A549 (cell line): Measurements from ENCODE around the gene RNASE12. TPM values are rescaled to one million over a fixed set of nuclear protein-coding genes. Genes with fewer than 3 reads are reported as not detected.

Experiments used
- ATAC-seq, 2 experiments: fragments of 200-7000 bp in 1 of 2; fragments of >200 bp in 1 of 2; cut with Nextera tagmentation in 1 of 2; cut with Tn5 transposase in 1 of 2; 3 replicates each; pipeline versions ENCODE4 v1.8.0 to v1.9.1; 2018 to 2020; ENCODE audit warnings: mild to moderate bottlenecking in 1 of 2, moderate library complexity in 1 of 2
- CTCF ChIA-PET: fragments of 300-600 bp; sonication (Branson Sonifier 250); formaldehyde crosslinking; extraction: SDS; loops from one replicate; lab custom pipeline; 2021; ENCODE audit warnings: antibody characterized with exemption, inconsistent platforms; lab: Yijun Ruan, JAX
- POLR2A ChIA-PET: fragments of 350-600 bp; formaldehyde crosslinking; extraction: SDS; loops from one replicate; lab custom pipeline; 2021; ENCODE audit warnings: antibody characterized with exemption, inconsistent platforms; lab: Yijun Ruan, JAX
- DNase-seq, 2 experiments: peaks; one replicate each; pipeline versions ENCODE4 v3.0.0 to v3.0.0-alpha.2; 2011 to 2016; ENCODE audit warnings: low read depth in 1 of 2, low spot score in 1 of 2
- FAIRE-seq: peaks from 2 replicates; lab custom pipeline; 2011; peaks lifted over from hg19 to GRCh38; lab: Jason Lieb, UNC
- H3K27ac ChIP-seq, 2 experiments: fragments of >200 bp; sonication (Bioruptor Twin); formaldehyde crosslinking; 3 replicates each; pipeline ENCODE4 v1.5.1; 2016 to 2017
- H3K4me1 ChIP-seq: fragments of >200 bp; sonication (Bioruptor Twin); formaldehyde crosslinking; 3 replicates; pipeline ENCODE4 v1.6.1; 2016
- H3K4me2 ChIP-seq: fragments of >200 bp; sonication (Bioruptor Twin); formaldehyde crosslinking; 3 replicates; pipeline ENCODE4 v1.6.1; 2016
- H3K4me3 ChIP-seq: fragments of >200 bp; sonication (Bioruptor Twin); formaldehyde crosslinking; 3 replicates; pipeline ENCODE4 v1.5.1; 2016
- H3K9me3 ChIP-seq: fragments of >200 bp; sonication (Bioruptor Twin); formaldehyde crosslinking; 3 replicates; pipeline ENCODE4 v1.6.1; 2016
- CBX2 ChIP-seq: fragments of 200-600 bp; sonication (generic); IDR thresholded peaks from 2 replicates; pipeline ENCODE4 v1.6.1; 2016; ENCODE audit warnings: low read depth, mild to moderate bottlenecking, borderline replicate concordance
- CTCF ChIP-seq: fragments of >200 bp; sonication (Bioruptor Twin); formaldehyde crosslinking; IDR thresholded peaks from 3 replicates; pipeline ENCODE4 v1.5.1; 2016
- FOSL2 ChIP-seq, 2 experiments: fragments of 450-650 bp in 1 of 2; fragments of >200 bp in 1 of 2; sonication (Bioruptor Twin) in 1 of 2; formaldehyde crosslinking; IDR thresholded peaks; 2 replicates each; pipeline versions ENCODE4 v1.5.0 to v1.6.1; 2016 to 2020; ENCODE audit warnings: mild to moderate bottlenecking in 1 of 2, moderate library complexity in 1 of 2
- HEYL ChIP-seq: fragments of 250-450 bp; sonication (Bioruptor Pico); IDR thresholded peaks from 2 replicates; pipeline ENCODE4 v1.8.0; 2021; ENCODE audit warnings: mild to moderate bottlenecking, moderate library complexity
- HOXB5 ChIP-seq: fragments of 250-450 bp; sonication (Bioruptor Pico); IDR thresholded peaks from 2 replicates; pipeline ENCODE4 v1.5.0; 2020; ENCODE audit warnings: mild to moderate bottlenecking, moderate library complexity
- JUN ChIP-seq, 2 experiments: fragments of >200 bp; sonication (Bioruptor Twin); formaldehyde crosslinking; IDR thresholded peaks; 2 replicates in 1 of 2; 3 replicates in 1 of 2; pipeline ENCODE4 v1.6.1; 2016 to 2017
- KDM1A ChIP-seq: fragments of 200-600 bp; sonication (generic); IDR thresholded peaks from 2 replicates; pipeline ENCODE4 v1.6.1; 2016; ENCODE audit warnings: low read depth, mild to moderate bottlenecking
- MAX ChIP-seq: IDR thresholded peaks from 2 replicates; pipeline ENCODE4 v1.6.1; 2012
- POLR2AphosphoS2 ChIP-seq: conservative IDR thresholded peaks from 2 replicates; pipeline ENCODE4 v1.6.1; 2012; ENCODE audit warnings: low read length, improper control_type of control experiment, inconsistent platforms
- REST ChIP-seq: fragments of 200-600 bp; sonication (generic); IDR thresholded peaks from 2 replicates; pipeline ENCODE4 v1.6.1; 2016; ENCODE audit warnings: antibody characterized with exemption, mild to moderate bottlenecking, moderate library complexity
- SMC3 ChIP-seq: fragments of >200 bp; sonication (Bioruptor Twin); formaldehyde crosslinking; IDR thresholded peaks from 3 replicates; pipeline ENCODE4 v1.6.1; 2018; ENCODE audit warnings: inconsistent platforms
- SREBF2 ChIP-seq: fragments of 450-650 bp; IDR thresholded peaks from 2 replicates; pipeline ENCODE4 v1.6.1; 2014; ENCODE audit warnings: mild to moderate bottlenecking, moderate library complexity
- TFCP2L1 ChIP-seq: fragments of 250-450 bp; sonication (Bioruptor Pico); IDR thresholded peaks from 2 replicates; pipeline ENCODE4 v1.5.0; 2021; ENCODE audit warnings: mild to moderate bottlenecking
- ZNF302 ChIP-seq: fragments of 250-450 bp; sonication (Bioruptor Pico); IDR thresholded peaks from 2 replicates; pipeline ENCODE4 v1.9.0; 2021; ENCODE audit warnings: inconsistent platforms, mild to moderate bottlenecking, moderate library complexity
- WGBS: methylation state at CpG from one replicate; pipeline ENCODE4 v1.1.6; 2017; ENCODE audit errors: missing lambda C conversion rate; 5-methylcytosine and 5-hydroxymethylcytosine counted together
- polyA plus RNA-seq, 4 experiments: library from polyadenylated mRNA; depleted of rRNA in 3 of 4; stranded (reverse); fragments of >200 nt; fragmentation: RNase III in 1 of 4; extraction: RNeasy Plus Mini Kit Qiagen cat#74134 plus additional on column Dnase treatment in 1 of 4; gene quantifications; 2 replicates in 3 of 4; 3 replicates in 1 of 4; pipeline ENCODE4 v1.2.3, GENCODE V29; 2011 to 2017
- TF ChIP-seq, protein P1 (sequence below): fragments of >200 bp; sonication (Bioruptor Twin); formaldehyde crosslinking; IDR thresholded peaks from 3 replicates; pipeline ENCODE4 v1.6.1; 2016
- TF ChIP-seq, protein P2 (sequence below): fragments of 150-350 bp; IDR thresholded peaks from 2 replicates; pipeline ENCODE4 v1.6.1; 2014; ENCODE audit warnings: low read depth, mild to moderate bottlenecking, low read length

The RNASE12 gene
- polyA plus RNA-seq, 2 of the 4 experiments (the other 2 are of a cell fraction), result not detected

GRCh38 chr14:20611277-20611676 lies 20.1 kb upstream of the RNASE12 start:
- FAIRE-seq, result no peak
- POLR2A ChIA-PET, result no interaction called here

GRCh38 chr14:20610002-20610765 lies 19.0 kb upstream of the RNASE12 start:
- H3K4me1 ChIP-seq, result peaks cover 27% of the 10 kb centered on the region
- H3K9me3 ChIP-seq, result no peaks in the 10 kb centered on the region
- ATAC-seq, result peak; percentile 33 to 65
- no peak for TF ChIP-seq HEYL (CRISPR knock-in tag)
- TF ChIP-seq, protein P1, sequence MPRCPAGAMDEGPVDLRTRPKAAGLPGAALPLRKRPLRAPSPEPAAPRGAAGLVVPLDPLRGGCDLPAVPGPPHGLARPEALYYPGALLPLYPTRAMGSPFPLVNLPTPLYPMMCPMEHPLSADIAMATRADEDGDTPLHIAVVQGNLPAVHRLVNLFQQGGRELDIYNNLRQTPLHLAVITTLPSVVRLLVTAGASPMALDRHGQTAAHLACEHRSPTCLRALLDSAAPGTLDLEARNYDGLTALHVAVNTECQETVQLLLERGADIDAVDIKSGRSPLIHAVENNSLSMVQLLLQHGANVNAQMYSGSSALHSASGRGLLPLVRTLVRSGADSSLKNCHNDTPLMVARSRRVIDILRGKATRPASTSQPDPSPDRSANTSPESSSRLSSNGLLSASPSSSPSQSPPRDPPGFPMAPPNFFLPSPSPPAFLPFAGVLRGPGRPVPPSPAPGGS, result no peak
- no peak for TF ChIP-seq REST
- TF ChIP-seq JUN (IDR thresholded peaks at IDR 0.05), result no peak; a peak in 1 of 5 replicates
- TF ChIP-seq MAX, result peak; percentile 44; the same call in 1 of the 2 replicates
- no peak for TF ChIP-seq CTCF
- TF ChIP-seq POLR2AphosphoS2, result no peak
- no peak for TF ChIP-seq CBX2
- no peak for TF ChIP-seq SMC3
- TF ChIP-seq TFCP2L1 (CRISPR knock-in tag), result no peak
- TF ChIP-seq SREBF2, result peak; percentile 79
- no peak for TF ChIP-seq ZNF302 (CRISPR knock-in tag)
- no peak for FAIRE-seq
- 1% methylated on average over 27 of the region's 27 CpGs for WGBS
- H3K4me2 ChIP-seq, result peak overlapping the region; percentile 88
- ChIA-PET POLR2A (interaction anchor here (0.5 to 1.0 kb wide), 3 partner anchors 72 to 267 kb away, joined by 3 to 7 read pairs (median 5); no protein-coding TSS in a partner anchor), CTCF (interaction anchor here (0.5 to 7.1 kb wide), 46 partner anchors 10 to 1731 kb away, joined by 3 to 67 read pairs (median 4); partner anchors contain the start of genes CCNB1IP1, PARP2, RNASE11 and RNASE4)
- peak; percentile 85 to 86 for DNase-seq
- H3K27ac ChIP-seq, result peak overlapping the region; percentile 66 to 83
- peak overlapping the region; percentile 93 for H3K4me3 ChIP-seq

More at GRCh38 chr14:20611277-20611676, 20.1 kb upstream of the RNASE12 start:
- Histone ChIP-seq H3K9me3 (no peaks in the 10 kb centered on the region), H3K4me2 (peak overlapping the region; percentile 88), H3K4me1 (peaks cover 32% of the 10 kb centered on the region), H3K4me3 (no peak overlapping the region)
- 47% methylated on average over 4 of the region's 4 CpGs for WGBS
- ATAC-seq, result no peak
- TF ChIP-seq FOSL2 (IDR thresholded peaks at IDR 0.05) (no peak), FOSL2 (CRISPR knock-in tag; IDR thresholded peaks at IDR 0.05) (no peak), SREBF2 (no peak), SMC3 (no peak), HOXB5 (no peak), KDM1A (no peak), JUN (IDR thresholded peaks at IDR 0.05) (no peak)
- TF ChIP-seq, protein P2, sequence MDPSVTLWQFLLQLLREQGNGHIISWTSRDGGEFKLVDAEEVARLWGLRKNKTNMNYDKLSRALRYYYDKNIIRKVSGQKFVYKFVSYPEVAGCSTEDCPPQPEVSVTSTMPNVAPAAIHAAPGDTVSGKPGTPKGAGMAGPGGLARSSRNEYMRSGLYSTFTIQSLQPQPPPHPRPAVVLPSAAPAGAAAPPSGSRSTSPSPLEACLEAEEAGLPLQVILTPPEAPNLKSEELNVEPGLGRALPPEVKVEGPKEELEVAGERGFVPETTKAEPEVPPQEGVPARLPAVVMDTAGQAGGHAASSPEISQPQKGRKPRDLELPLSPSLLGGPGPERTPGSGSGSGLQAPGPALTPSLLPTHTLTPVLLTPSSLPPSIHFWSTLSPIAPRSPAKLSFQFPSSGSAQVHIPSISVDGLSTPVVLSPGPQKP, result no peak
- TF ChIP-seq, all 56 proteins: peak for 0
- CTCF ChIA-PET, result interaction anchor here (1.6 to 7.1 kb wide), 5 partner anchors 15 to 285 kb away, joined by 3 to 67 read pairs (median 6); no protein-coding TSS in a partner anchor
- no peak overlapping the region for H3K27ac ChIP-seq
- DNase-seq, result no peak
